ENCODE results near the gene TAS2R10. TPM values are rescaled to one million over a fixed set of nuclear protein-coding genes. Genes with fewer than 3 reads are reported as not detected.

TAS2R10 gene
- total RNA-seq = 0.59 and 2.4 TPM in 2 replicates

DNA sequence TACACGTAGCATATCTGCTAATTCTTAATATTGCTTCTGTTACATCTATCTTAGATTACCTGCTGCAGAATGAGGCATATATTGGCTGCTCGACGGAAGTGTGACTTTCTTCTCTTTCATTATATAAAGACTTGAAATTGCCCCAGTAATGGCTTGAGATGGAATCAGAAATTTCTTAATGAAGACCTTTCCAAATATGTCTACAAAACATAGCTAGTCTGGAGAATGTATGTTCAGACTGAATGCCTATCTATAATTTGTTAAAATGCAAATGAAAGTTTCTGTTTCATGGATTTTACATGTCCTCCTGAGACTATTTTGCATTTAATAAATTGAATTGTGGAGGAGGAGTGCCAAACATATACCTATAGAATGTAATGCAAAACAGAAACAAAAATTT, at the start of gene TAS2R10:
Gene TAS2R10, minus strand, starts transcription at position 101 of the 400 bp plus-strand sequence. Its CDS starts 89 bp downstream, at position 12.

GRCh38 chr12:10849425-10849878, 23.3 kb upstream of the TAS2R10 start, which contains the start of gene PRR4:
TSS of gene PRR4 (minus strand) at chr12:10849475. CDS start at chr12:10849437, 38 bp downstream.

DNA sequence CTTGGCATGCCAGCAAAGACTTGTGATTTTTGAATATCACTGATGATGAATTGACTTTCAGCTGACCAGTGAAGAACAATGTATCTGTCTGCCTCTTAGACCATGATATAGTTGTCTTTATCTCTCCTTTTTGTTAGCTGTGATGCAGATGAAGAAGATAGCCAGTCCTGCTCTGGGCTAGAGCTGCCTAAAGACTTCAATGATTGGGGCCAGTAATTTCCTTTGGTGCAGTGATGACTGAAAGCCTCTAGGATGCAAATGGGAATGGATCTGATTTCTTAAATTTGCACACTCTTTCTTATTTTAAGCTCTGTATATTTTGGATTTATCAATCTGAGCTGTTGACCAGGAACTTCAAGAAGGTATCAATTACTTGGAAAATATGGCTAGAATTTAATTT, 16.1 kb downstream of the TAS2R10 start, which contains the start of gene TAS2R9:
Gene TAS2R9, minus strand, starts transcription at position 101 of the 400 bp plus-strand sequence. Its CDS starts 93 bp downstream, at position 8.

DNA sequence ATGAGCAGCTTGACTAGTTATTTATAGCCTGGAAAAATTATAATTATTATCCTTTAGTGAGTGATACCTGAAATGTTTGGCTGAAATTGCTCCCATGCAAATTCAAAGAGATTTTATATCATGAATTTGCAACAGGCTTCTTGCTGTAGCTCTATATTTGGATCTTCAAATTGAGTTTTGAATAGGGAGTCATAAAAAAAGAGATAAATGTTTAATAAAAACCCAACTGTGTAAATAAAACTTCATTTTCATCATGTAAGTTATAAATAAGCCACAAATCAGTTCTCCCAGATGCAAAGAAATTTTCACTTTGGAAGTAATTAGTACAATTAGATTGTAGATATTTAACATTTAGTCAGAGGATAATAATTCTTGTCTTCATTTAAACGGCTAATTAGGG, 19.0 kb downstream of the TAS2R10 start, which contains the start of gene TAS2R8:
Gene TAS2R8, minus strand, starts transcription at position 101 of the 400 bp plus-strand sequence. CDS start 306 bp downstream, outside the sequence.

GRCh38 chr12:10802587-10802986, 23.6 kb downstream of the TAS2R10 start, which contains the start of gene TAS2R7:
TSS of gene TAS2R7 (minus strand) at chr12:10802627. CDS start at chr12:10802570, 57 bp downstream.

Other genes starting within 250 kb of the TAS2R10 start
- gene MAGOHB, start 212.7 kb downstream of the TAS2R10 start, total RNA-seq = 21.4 and 22.7 TPM in 2 replicates
- 1.6 TPM in 1 of 2 replicates, not detected in the other for gene STYK1, start 152.3 kb downstream of the TAS2R10 start, total RNA-seq
- gene YBX3, start 103.0 kb downstream of the TAS2R10 start, total RNA-seq = 42.8 and 112 TPM in 2 replicates
- gene TAS2R7, start 23.7 kb downstream of the TAS2R10 start, total RNA-seq = not detected in 2 replicates
- gene TAS2R8, start 19.1 kb downstream of the TAS2R10 start, total RNA-seq = not detected in 2 replicates
- 0.30 and 0.37 TPM in 2 replicates for gene TAS2R9, start 16.2 kb downstream of the TAS2R10 start, total RNA-seq
- 1.2 and 2.0 TPM in 2 replicates for gene PRR4, start 23.1 kb upstream of the TAS2R10 start, total RNA-seq
- 17.6 and 21.4 TPM in 2 replicates for gene PRH1, start 57.9 kb upstream of the TAS2R10 start, total RNA-seq
- 1.2 and 4.2 TPM in 2 replicates for gene TAS2R13, start 83.2 kb upstream of the TAS2R10 start, total RNA-seq
- gene PRH2, start 102.9 kb upstream of the TAS2R10 start, total RNA-seq = 0.28 TPM in 1 of 2 replicates, not detected in the other
- gene TAS2R14, start 112.9 kb upstream of the TAS2R10 start, total RNA-seq = 4.2 and 5.4 TPM in 2 replicates
- 3.9 and 8.6 TPM in 2 replicates for gene TAS2R50, start 160.6 kb upstream of the TAS2R10 start, total RNA-seq
- 3.9 and 6.6 TPM in 2 replicates for gene TAS2R20, start 171.9 kb upstream of the TAS2R10 start, total RNA-seq
- gene TAS2R19, start 196.3 kb upstream of the TAS2R10 start, total RNA-seq = 4.8 and 11.1 TPM in 2 replicates
- 6.8 and 10.9 TPM in 2 replicates for gene TAS2R31, start 205.0 kb upstream of the TAS2R10 start, total RNA-seq
- 1.8 and 4.8 TPM in 2 replicates for gene TAS2R46, start 235.9 kb upstream of the TAS2R10 start, total RNA-seq